Breast epithelium (tissue), 4 donors: ENCODE results near the gene ETS1. TPM values are rescaled to one million over a fixed set of nuclear protein-coding genes. Genes with fewer than 3 reads are reported as not detected.

Source experiments
- DNase-seq, 2 donors: peaks; one replicate each; pipeline ENCODE4 v3.0.0-alpha.2; 2019; ENCODE audit warnings: low spot score in 2 of 2
- H3K27ac ChIP-seq, 2 donors: fragments of 200-600 bp; sonication (generic) in 1 of 2; one replicate each; pipeline ENCODE4 v1.5.1; 2016 to 2019; ENCODE audit warnings: mild to moderate bottlenecking in 1 of 2
- H3K27me3 ChIP-seq, 2 donors: fragments of 200-600 bp; sonication (generic) in 1 of 2; one replicate each; pipeline versions ENCODE4 v1.5.1 to v1.6.0; 2017 to 2019; ENCODE audit warnings: control low read depth in 1 of 2, mild to moderate bottlenecking in 1 of 2
- H3K36me3 ChIP-seq: fragments of 200-600 bp; one replicate; pipeline ENCODE4 v1.5.1; 2019
- H3K4me1 ChIP-seq, 2 donors: fragments of 200-600 bp; sonication (generic); one replicate each; pipeline ENCODE4 v1.5.1; 2016 to 2019; ENCODE audit warnings: control low read depth in 1 of 2
- H3K4me3 ChIP-seq, 3 donors: fragments of 200-600 bp; sonication (generic); 1 replicate in 2 of 3; 2 replicates in 1 of 3; pipeline ENCODE4 v1.5.1; 2016 to 2019; ENCODE audit warnings: mild to moderate bottlenecking in 3 of 3, moderate library complexity in 2 of 3
- H3K9me3 ChIP-seq, 2 donors: fragments of 200-600 bp; sonication (generic) in 1 of 2; one replicate each; pipeline ENCODE4 v1.5.1; 2016 to 2019; ENCODE audit warnings: control low read depth in 1 of 2
- CTCF ChIP-seq, 3 donors: fragments of 450-650 bp; IDR thresholded peaks; one replicate each; pipeline ENCODE4 v1.5.1; 2016 to 2017; ENCODE audit warnings: antibody characterized with exemption in 3 of 3, mild to moderate bottlenecking in 3 of 3, moderate library complexity in 3 of 3
- POLR2A ChIP-seq: fragments of 450-650 bp; IDR thresholded peaks from one replicate; pipeline ENCODE4 v1.6.1; 2016; ENCODE audit warnings: antibody characterized with exemption, mild to moderate bottlenecking, moderate library complexity
- POLR2AphosphoS5 ChIP-seq, 3 donors: sonication (generic); formaldehyde crosslinking; IDR thresholded peaks; one replicate each; pipeline ENCODE4 v1.6.1; 2017; ENCODE audit warnings: antibody characterized with exemption in 3 of 3
- intact Hi-C: fragments of 100-400 bp; cut with DNase I; formaldehyde crosslinking; loops from one replicate; pipeline ENCODE4 v1.15.1; 2023; ENCODE audit warnings: low total_unique reads
- total RNA-seq, 3 donors: library from RNA; depleted of rRNA; stranded (reverse); fragments of >200 nt; gene quantifications; one replicate each; pipeline ENCODE4 v1.1.0, GENCODE V29; 2016

Gene ETS1
- total RNA-seq, 3 donors from 2014 or later, result 65.6 to 92.1 (median 73.2) TPM

GRCh38 chr11:128580612-128581011, 6.7 kb downstream of the ETS1 start:
- no peak overlapping the region for H3K4me3 ChIP-seq

DNA sequence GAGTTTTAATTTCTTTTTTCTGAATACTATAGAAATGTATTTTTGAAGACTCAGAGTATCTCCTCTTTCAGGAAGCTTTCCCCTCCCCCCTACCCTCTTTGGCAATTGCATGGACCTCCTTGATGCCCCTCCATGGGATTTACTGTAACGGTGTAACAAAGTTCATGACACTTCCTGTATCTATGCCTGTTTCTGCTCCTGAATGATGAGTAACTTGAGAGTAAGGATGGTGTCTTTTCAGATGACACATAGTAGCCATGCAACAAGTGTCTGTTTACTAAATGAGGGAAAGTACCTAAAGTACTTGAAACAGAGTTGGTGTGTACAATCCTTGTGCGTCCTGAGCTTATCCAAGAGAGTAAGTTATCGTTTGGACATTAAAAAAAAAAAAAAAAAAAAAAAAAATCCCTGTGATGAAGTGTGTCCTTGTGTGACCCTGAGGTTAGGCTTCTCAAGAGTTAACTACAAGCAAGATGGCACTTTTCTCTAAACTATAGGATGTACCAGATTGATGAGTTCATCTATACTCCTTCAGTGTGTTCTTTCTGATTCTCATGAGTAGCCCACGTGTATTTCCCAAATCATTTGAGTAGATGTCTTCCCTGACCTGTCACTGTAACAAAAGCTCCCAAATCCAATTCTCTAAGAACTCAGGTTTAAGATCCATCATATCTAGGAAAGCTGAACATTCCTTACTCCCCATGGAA, 7.4 kb downstream of the ETS1 start:
- DNase-seq, result no peak
- Histone ChIP-seq H3K36me3 (no peaks in the 10 kb centered on the region), H3K4me1 (no peaks in the 10 kb centered on the region), H3K27ac (no peak overlapping the region), H3K9me3 (no peaks in the 10 kb centered on the region), H3K27me3 (no peaks in the 10 kb centered on the region), H3K4me3 (no peak overlapping the region)
- TF ChIP-seq POLR2A, result no peak
- no peak for TF ChIP-seq CTCF (IDR thresholded peaks at IDR 0.05)
- TF ChIP-seq POLR2AphosphoS5 (IDR thresholded peaks at IDR 0.05), result no peak
- intact Hi-C loops, result no loop called here

More at GRCh38 chr11:128580612-128581011, 6.7 kb downstream of the ETS1 start:
- Histone ChIP-seq H3K4me1 (no peaks in the 10 kb centered on the region), H3K9me3 (no peaks in the 10 kb centered on the region), H3K36me3 (no peaks in the 10 kb centered on the region), H3K27ac (peak overlapping the region in 1 of 2 donors; percentile 7), H3K27me3 (no peaks in the 10 kb centered on the region)
- TF ChIP-seq POLR2AphosphoS5 (IDR thresholded peaks at IDR 0.05) (no peak), POLR2A (no peak), CTCF (IDR thresholded peaks at IDR 0.05) (no peak)
- intact Hi-C loops, result no loop called here
- no peak for DNase-seq

- TF ChIP-seq POLR2AphosphoS5 (IDR thresholded peaks at IDR 0.05), result no peak
- no peaks in the 10 kb centered on the region for H3K9me3 ChIP-seq
- H3K27me3 ChIP-seq, result no peaks in the 10 kb centered on the region
- peak overlapping the region in 1 of 2 donors; percentile 67 for H3K27ac ChIP-seq
- intact Hi-C loops, result no loop called here
- no peak for DNase-seq
- H3K4me3 ChIP-seq, result no peak overlapping the region
- no peaks in the 10 kb centered on the region for H3K4me1 ChIP-seq
- no peaks in the 10 kb centered on the region for H3K36me3 ChIP-seq
Observed at GRCh38 chr11:128576555-128576954, 10.8 kb downstream of the ETS1 start.

- DNase-seq, result no peak
- Histone ChIP-seq H3K27me3 (no peaks in the 10 kb centered on the region), H3K4me1 (no peaks in the 10 kb centered on the region), H3K4me3 (no peak overlapping the region), H3K9me3 (no peaks in the 10 kb centered on the region), H3K27ac (peak overlapping the region in 1 of 2 donors; percentile 33), H3K36me3 (no peaks in the 10 kb centered on the region)
- no peak for TF ChIP-seq POLR2AphosphoS5 (IDR thresholded peaks at IDR 0.05)
- TF ChIP-seq CTCF (IDR thresholded peaks at IDR 0.05), result no peak
- no peak for TF ChIP-seq POLR2A
- intact Hi-C loops, result no loop called here
Observed at GRCh38 chr11:128575961-128576350, 11.4 kb downstream of the ETS1 start.

- H3K27ac ChIP-seq, result peak overlapping the region in 1 of 2 donors; percentile 33
- intact Hi-C loops, result no loop called here
- no peak overlapping the region for H3K4me3 ChIP-seq
- no peak for DNase-seq
- no peaks in the 10 kb centered on the region for H3K36me3 ChIP-seq
- no peak for TF ChIP-seq POLR2A
- TF ChIP-seq CTCF (IDR thresholded peaks at IDR 0.05), result no peak
- no peak for TF ChIP-seq POLR2AphosphoS5 (IDR thresholded peaks at IDR 0.05)
- H3K9me3 ChIP-seq, result no peaks in the 10 kb centered on the region
- H3K27me3 ChIP-seq, result no peaks in the 10 kb centered on the region
- H3K4me1 ChIP-seq, result no peaks in the 10 kb centered on the region
Observed at GRCh38 chr11:128575174-128575960, 12.0 kb downstream of the ETS1 start.
